Vagina (tissue), 2 donors: ENCODE results near the gene MATCAP1. TPM values are rescaled to one million over a fixed set of nuclear protein-coding genes. Genes with fewer than 3 reads are reported as not detected.

Experiments
- DNase-seq, 2 donors: peaks; one replicate each; pipeline ENCODE4 v3.0.0-alpha.2; 2017; ENCODE audit errors: extremely low spot score in 2 of 2
- H3K27ac ChIP-seq: fragments of 200-600 bp; sonication (generic); one replicate; pipeline ENCODE4 v1.5.1; 2019
- H3K27me3 ChIP-seq: fragments of 200-600 bp; sonication (generic); one replicate; pipeline ENCODE4 v1.5.1; 2019
- H3K36me3 ChIP-seq, 2 donors: fragments of 200-600 bp; sonication (generic); one replicate each; pipeline ENCODE4 v1.5.1; 2017 to 2019
- H3K4me1 ChIP-seq: fragments of 200-600 bp; sonication (generic); one replicate; pipeline ENCODE4 v1.5.1; 2019
- H3K4me3 ChIP-seq, 2 donors: fragments of 200-600 bp; sonication (generic); 1 replicate in 1 of 2; 2 replicates in 1 of 2; pipeline ENCODE4 v1.5.1; 2016 to 2019
- H3K9me3 ChIP-seq: fragments of 200-600 bp; sonication (generic); one replicate; pipeline ENCODE4 v1.5.1; 2019
- CTCF ChIP-seq, 3 experiments: fragments of 450-650 bp in 2 of 3; fragments of 200-600 bp in 1 of 3; sonication (generic) in 1 of 3; IDR thresholded peaks; one replicate each; pipeline ENCODE4 v1.5.1; 2017 to 2019; ENCODE audit warnings: antibody characterized with exemption in 3 of 3, mild to moderate bottlenecking in 2 of 3, moderate library complexity in 2 of 3
- POLR2A ChIP-seq, 2 donors: fragments of 450-650 bp; IDR thresholded peaks; one replicate each; pipeline ENCODE4 v1.6.1; 2017; ENCODE audit warnings: antibody characterized with exemption in 2 of 2, mild to moderate bottlenecking in 2 of 2, moderate library complexity in 2 of 2
- POLR2AphosphoS5 ChIP-seq, 2 donors: sonication (generic); formaldehyde crosslinking; IDR thresholded peaks; one replicate each; pipeline ENCODE4 v1.9.0; 2017; ENCODE audit warnings: antibody characterized with exemption in 2 of 2, mild to moderate bottlenecking in 2 of 2, low read depth in 1 of 2; ENCODE audit not compliant: insufficient read depth in 1 of 2
- intact Hi-C: fragments of 100-400 bp; cut with DNase I; formaldehyde crosslinking; loops from one replicate; pipeline ENCODE4 v1.15.1; 2023
- total RNA-seq: library from RNA; depleted of rRNA; stranded (reverse); fragments of >200 nt; gene quantifications from one replicate; pipeline ENCODE4 v1.2.3, GENCODE V29; 2016

The MATCAP1 gene
- total RNA-seq, 1 donor from 2014 or later = 17.4 TPM

GRCh38 chr16:67188323-67188722, 4.6 kb upstream of the MATCAP1 start:
- DNase-seq = no peak
- intact Hi-C loops = loop anchor here (5.0 kb wide), 1 partner anchor 36 kb away; the partner anchor contains the start of gene B3GNT9
- Histone ChIP-seq H3K9me3 (no peaks in the 10 kb centered on the region), H3K4me3 (no peak overlapping the region), H3K4me1 (peaks cover 33% of the 10 kb centered on the region), H3K36me3 (no peaks in the 10 kb centered on the region), H3K27ac (no peak overlapping the region), H3K27me3 (no peaks in the 10 kb centered on the region)
- TF ChIP-seq CTCF (IDR thresholded peaks at IDR 0.05) = no peak
- TF ChIP-seq POLR2AphosphoS5 (IDR thresholded peaks at IDR 0.05; ENCODE audit: insufficient read depth in 1 of 2, low read depth in 1 of 2) = no peak
- TF ChIP-seq POLR2A (IDR thresholded peaks at IDR 0.05) = no peak

- no peak overlapping the region for H3K27ac ChIP-seq
- H3K9me3 ChIP-seq = no peaks in the 10 kb centered on the region
- no peak overlapping the region for H3K4me3 ChIP-seq
- TF ChIP-seq POLR2A (IDR thresholded peaks at IDR 0.05) (no peak), CTCF (IDR thresholded peaks at IDR 0.05) (no peak), POLR2AphosphoS5 (IDR thresholded peaks at IDR 0.05; ENCODE audit: insufficient read depth in 1 of 2, low read depth in 1 of 2) (no peak)
- H3K4me1 ChIP-seq = peaks cover 31% of the 10 kb centered on the region
- H3K36me3 ChIP-seq = no peaks in the 10 kb centered on the region
- no peak for DNase-seq
- intact Hi-C loops = loop anchor here (5.0 kb wide), 1 partner anchor 35 kb away; the partner anchor contains the start of gene B3GNT9
- no peaks in the 10 kb centered on the region for H3K27me3 ChIP-seq
Observed at GRCh38 chr16:67187175-67187890, 3.6 kb upstream of the MATCAP1 start.

GRCh38 chr16:67186550-67186950, 2.8 kb upstream of the MATCAP1 start:
- Histone ChIP-seq H3K9me3 (no peaks in the 10 kb centered on the region), H3K36me3 (no peaks in the 10 kb centered on the region), H3K4me3 (no peak overlapping the region), H3K27me3 (no peaks in the 10 kb centered on the region), H3K4me1 (peaks cover 27% of the 10 kb centered on the region), H3K27ac (no peak overlapping the region)
- no peak for DNase-seq
- no peak for TF ChIP-seq CTCF (IDR thresholded peaks at IDR 0.05)
- TF ChIP-seq POLR2A (IDR thresholded peaks at IDR 0.05) = no peak
- TF ChIP-seq POLR2AphosphoS5 (IDR thresholded peaks at IDR 0.05; ENCODE audit: insufficient read depth in 1 of 2, low read depth in 1 of 2) = no peak
- intact Hi-C loops = loop anchor here (5.0 kb wide), 1 partner anchor 34 kb away; the partner anchor contains the start of gene B3GNT9

GRCh38 chr16:67185651-67186134, 1.9 kb upstream of the MATCAP1 start:
- intact Hi-C loops = loop anchor here (5.0 kb wide), 1 partner anchor 33 kb away; the partner anchor contains the start of gene B3GNT9

More at GRCh38 chr16:67185651-67186134, 1.9 kb upstream of the MATCAP1 start:
- H3K4me3 ChIP-seq = peak overlapping the region in 1 of 2 donors; percentile 53
- no peaks in the 10 kb centered on the region for H3K36me3 ChIP-seq
- no peak overlapping the region for H3K27ac ChIP-seq
- no peaks in the 10 kb centered on the region for H3K27me3 ChIP-seq
- no peak for TF ChIP-seq CTCF (IDR thresholded peaks at IDR 0.05)
- peaks cover 26% of the 10 kb centered on the region for H3K4me1 ChIP-seq
- DNase-seq = no peak
- H3K9me3 ChIP-seq = no peaks in the 10 kb centered on the region
